K562 (cell line): ENCODE data around the gene RPS2. TPM values are rescaled to one million over a fixed set of nuclear protein-coding genes. Genes with fewer than 3 reads are reported as not detected.

Source experiments
- ATAC-seq: fragments of 200-7000 bp; cut with Tn5 transposase; 3 replicates; pipeline ENCODE4 v1.9.1; 2020; ENCODE audit warnings: moderate library complexity
- BruUV-seq: library from RNA; stranded (reverse); fragments of 400-500 nt; replicated peaks from 2 replicates; lab custom pipeline; 2021; lab: Mats Ljungman, UMichigan
- CTCF ChIA-PET: fragments of 300-600 bp; formaldehyde crosslinking; extraction: SDS; loops from one replicate; lab custom pipeline; 2021; ENCODE audit warnings: low intra/inter-chr PET ratio; lab: Yijun Ruan, JAX
- POLR2A ChIA-PET: fragments of 300-600, 350-650 bp; sonication (Branson Sonifier 250); formaldehyde crosslinking; extraction: SDS; loops from one replicate; lab custom pipeline; 2021; ENCODE audit warnings: antibody characterized with exemption, inconsistent platforms; lab: Yijun Ruan, JAX
- DNase-seq, 4 experiments: peaks; one replicate each; pipeline versions ENCODE4 v3.0.0 to v3.0.0-alpha.2; 2011 to 2018; ENCODE audit warnings: low spot score in 3 of 4, mixed read lengths in 3 of 4; ENCODE audit errors: extremely low read depth in 1 of 4
- FAIRE-seq: peaks from 2 replicates; lab custom pipeline; 2011; peaks lifted over from hg19 to GRCh38; lab: Jason Lieb, UNC
- H2AFZ ChIP-seq: 2 replicates; pipeline ENCODE4 v1.6.0; 2011; ENCODE audit warnings: low read depth, low read length, control low read depth, inconsistent platforms
- H3K27ac ChIP-seq: fragments of 200-600 bp; 3 replicates; pipeline ENCODE4 v1.8.0; 2011; ENCODE audit warnings: low read depth, mild to moderate bottlenecking, control low read depth, inconsistent platforms, low read length, moderate library complexity, mixed read lengths; ENCODE audit errors: extremely low read depth
- H3K27me3 ChIP-seq, 2 experiments: fragments of 300-600 bp in 1 of 2; 2 replicates in 1 of 2; 3 replicates in 1 of 2; pipeline versions ENCODE4 v1.6.0 to v1.8.0; 2011; ENCODE audit warnings: inconsistent platforms in 2 of 2, low read length in 2 of 2, mild to moderate bottlenecking in 1 of 2, mixed read lengths in 1 of 2, moderate library complexity in 1 of 2; ENCODE audit not compliant: control insufficient read depth in 2 of 2, insufficient read depth in 2 of 2
- H3K36me3 ChIP-seq: fragments of 300-600 bp; 3 replicates; pipeline ENCODE4 v1.8.0; 2011; ENCODE audit warnings: mild to moderate bottlenecking, low read length, inconsistent platforms; ENCODE audit not compliant: control insufficient read depth, insufficient read depth
- H3K4me1 ChIP-seq, 2 experiments: fragments of 200-600 bp in 1 of 2; replicated peaks in 1 of 2; 2 replicates in 1 of 2; 3 replicates in 1 of 2; pipeline versions ENCODE4 v1.5.1 to v1.8.0; 2011; ENCODE audit warnings: inconsistent platforms in 2 of 2, low read length in 2 of 2, mild to moderate bottlenecking in 1 of 2, mixed read lengths in 1 of 2, moderate library complexity in 1 of 2; ENCODE audit not compliant: control insufficient read depth in 2 of 2, insufficient read depth in 2 of 2
- H3K4me2 ChIP-seq: 2 replicates; pipeline ENCODE4 v1.6.1; 2011; ENCODE audit warnings: low read length, control low read depth, inconsistent platforms, mixed read lengths; ENCODE audit not compliant: insufficient read depth
- H3K4me3 ChIP-seq: fragments of 200-600 bp; sonication (generic), shearing (Covaris generic); 2 replicates; pipeline ENCODE4 v1.5.1; 2016; ENCODE audit warnings: control low read depth, inconsistent platforms
- H3K79me2 ChIP-seq: fragments of 200-600 bp; 3 replicates; pipeline ENCODE4 v1.8.0; 2011; ENCODE audit warnings: low read length, inconsistent platforms; ENCODE audit not compliant: control insufficient read depth, insufficient read depth
- H3K9ac ChIP-seq, 2 experiments: 2 replicates each; pipeline versions ENCODE4 v1.6.0 to v1.6.1; 2011; ENCODE audit warnings: low read depth in 2 of 2, low read length in 2 of 2, control low read depth in 1 of 2, inconsistent platforms in 1 of 2, mild to moderate bottlenecking in 1 of 2, mixed read lengths in 1 of 2; ENCODE audit not compliant: insufficient read depth in 1 of 2
- H3K9me1 ChIP-seq: one replicate; pipeline ENCODE4 v1.6.0; 2011; ENCODE audit warnings: inconsistent platforms, mild to moderate bottlenecking, low read length, moderate library complexity; ENCODE audit not compliant: control insufficient read depth, insufficient read depth
- H3K9me3 ChIP-seq: replicated peaks from 2 replicates; pipeline ENCODE4 v1.5.1; 2011; ENCODE audit warnings: low read depth, low read length, inconsistent platforms; ENCODE audit not compliant: control insufficient read depth, insufficient read depth
- H4K20me1 ChIP-seq: replicated peaks from 2 replicates; pipeline ENCODE4 v1.6.1; 2011; ENCODE audit warnings: low read length, inconsistent platforms, mixed read lengths; ENCODE audit not compliant: control insufficient read depth, insufficient read depth
- HDGF ChIP-seq: fragments of 450-650 bp; IDR thresholded peaks from 2 replicates; pipeline ENCODE4 v1.6.1; 2016
- KAT7 ChIP-seq: sonication (generic); formaldehyde crosslinking; IDR thresholded peaks from 2 replicates; pipeline ENCODE4 v1.8.0; 2022; ENCODE audit warnings: missing genetic modification reagents, mild to moderate bottlenecking, borderline replicate concordance
- KLF13 ChIP-seq: fragments of 450-650 bp; IDR thresholded peaks from 2 replicates; pipeline ENCODE4 v1.6.1; 2016; ENCODE audit warnings: missing genetic modification characterization, low read depth, mild to moderate bottlenecking, missing compliant biosample characterization, moderate library complexity, borderline replicate concordance
- PRDM10 ChIP-seq: fragments of 450-650 bp; IDR thresholded peaks from 2 replicates; pipeline ENCODE4 v1.6.1; 2018; ENCODE audit not compliant: partially characterized antibody
- ZMIZ1 ChIP-seq, 2 experiments: fragments of 150-350 bp in 1 of 2; IDR thresholded peaks; 2 replicates each; pipeline ENCODE4 v1.6.1; 2012 to 2016; ENCODE audit warnings: low read depth in 2 of 2, low read length in 2 of 2, mild to moderate bottlenecking in 1 of 2, moderate library complexity in 1 of 2
- ZNF717 ChIP-seq: fragments of 250-450 bp; sonication (Bioruptor Pico); IDR thresholded peaks from 2 replicates; pipeline ENCODE4 v1.5.0; 2021
- ZNF830 ChIP-seq: fragments of 250-450 bp; sonication (Bioruptor Pico); IDR thresholded peaks from 2 replicates; pipeline ENCODE4 v1.5.0; 2021; ENCODE audit warnings: mild to moderate bottlenecking
- WGBS: fragments of 100-300 bp; shearing (Covaris generic); methylation state at CpG from one replicate; pipeline ENCODE4 v1.1.6; 2016; ENCODE audit warnings: low coverage, mixed read lengths; ENCODE audit not compliant: insufficient coverage; ENCODE audit errors: missing lambda C conversion rate; 5-methylcytosine and 5-hydroxymethylcytosine counted together
- in situ Hi-C: fragments of 300-500 bp; cut with MboI; formaldehyde crosslinking; loops from 4 replicates; pipeline ENCODE4 v1.15.0; 2018; ENCODE audit warnings: inconsistent platforms, mixed read lengths
- intact Hi-C: fragments of 100-400 bp; cut with micrococcal nuclease; formaldehyde crosslinking; loops from 2 replicates; pipeline ENCODE4 v1.14.2; 2022
- polyA plus RNA-seq, 8 experiments: library from polyadenylated mRNA; depleted of rRNA in 4 of 8; stranded (reverse) in 5 of 8; unstranded in 3 of 8; fragments of >200 nt; fragmentation: Nextera tagmentation in 2 of 8; fragmentation: Illumina TruSeq in 1 of 8; extraction: Ambion mirVana in 2 of 8; extraction: Trizol in 1 of 8; gene quantifications; 2 replicates each; pipeline versions ENCODE4 v1.2.1 to v1.2.3, GENCODE V29; 2011 to 2014; ENCODE audit warnings: inconsistent platforms in 1 of 8, missing spikeins in 1 of 8
- total RNA-seq, 7 experiments: library from RNA; depleted of rRNA in 6 of 7; stranded (reverse); fragments of >200 nt in 6 of 7; fragmentation: Illumina TruSeq in 2 of 7; extraction: Trizol in 2 of 7; gene quantifications; 2 replicates each; pipeline versions ENCODE4 v1.2.1 to v1.2.3, GENCODE V29; 2011 to 2021; ENCODE audit warnings: low replicate concordance in 1 of 7
- TF ChIP-seq, protein P1 (sequence below): conservative IDR thresholded peaks from 2 replicates; pipeline ENCODE4 v1.6.1; 2011; ENCODE audit warnings: low read depth, mild to moderate bottlenecking, low read length; ENCODE audit not compliant: control insufficient read depth
- TF ChIP-seq, protein P2 (sequence below): fragments of 200-800 bp; sonication (Bioruptor generic); IDR thresholded peaks from 2 replicates; pipeline ENCODE4 v1.6.1; 2017; ENCODE audit warnings: missing genetic modification characterization, missing compliant biosample characterization

RPS2 gene
- total and polyA plus RNA-seq, 9 of the 15 experiments (the other 6 are each of a cell fraction or from before 2014, with no cell fraction given) = 834 to 4,794 (median 3,793) TPM

DNA sequence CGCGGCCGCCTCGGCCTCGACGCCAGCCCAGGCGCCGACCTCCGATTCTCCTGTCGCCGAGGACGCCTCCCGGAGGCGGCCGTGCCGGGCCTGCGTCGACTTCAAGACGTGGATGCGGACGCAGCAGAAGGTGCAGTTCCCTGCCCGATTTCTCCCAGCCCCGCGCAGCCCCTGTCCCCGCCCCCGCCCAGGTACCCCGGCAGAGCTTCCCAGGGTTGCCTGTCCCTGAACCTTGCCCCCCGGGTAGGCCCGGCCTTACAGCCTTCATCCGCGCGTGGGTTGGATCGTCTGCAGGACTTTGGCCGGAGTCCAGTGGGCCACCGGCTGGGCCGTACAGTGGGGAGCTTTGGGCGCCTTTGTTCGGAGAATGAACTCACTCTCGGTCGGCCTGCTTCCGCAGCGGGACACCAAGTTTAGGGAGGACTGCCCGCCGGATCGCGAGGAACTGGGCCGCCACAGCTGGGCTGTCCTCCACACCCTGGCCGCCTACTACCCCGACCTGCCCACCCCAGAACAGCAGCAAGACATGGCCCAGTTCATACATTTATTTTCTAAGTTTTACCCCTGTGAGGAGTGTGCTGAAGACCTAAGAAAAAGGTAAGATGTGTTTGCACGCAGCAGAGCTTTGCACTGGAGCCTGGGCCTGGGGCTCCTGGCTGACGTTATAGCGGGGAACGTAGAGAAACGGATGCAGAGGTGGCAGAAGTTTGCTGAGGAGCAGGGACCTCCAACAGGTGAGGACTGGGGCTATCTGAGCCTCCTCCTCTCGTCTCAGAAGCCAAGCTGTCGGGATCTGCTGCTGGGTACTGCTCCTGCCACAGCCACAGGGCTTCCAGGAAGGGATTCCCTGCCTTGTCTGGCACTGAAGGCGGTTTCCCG, 20.0 kb upstream of the RPS2 start:
- Histone ChIP-seq H3K9me3 (no peaks in the 10 kb centered on the region), H3K27me3 (no peaks in the 10 kb centered on the region), H3K79me2 (peaks cover 16% of the 10 kb centered on the region), H3K4me3 (peak overlapping the region; percentile 70), H4K20me1 (no peaks in the 10 kb centered on the region), H2AFZ (peak overlapping the region; percentile 82), H3K9me1 (no peaks in the 10 kb centered on the region), H3K27ac (peak overlapping the region; percentile 73), H3K4me1 (peaks cover 6 to 73% of the 10 kb centered on the region in 2 experiments; a peak in 4 of 5 replicates), H3K9ac (peak overlapping the region; percentile 67 to 98), H3K4me2 (peak overlapping the region; percentile 82), H3K36me3 (peaks cover 24% of the 10 kb centered on the region; the same call in 1 of the 3 replicates)
- WGBS = 2% methylated on average over 47 of the region's 58 CpGs
- DNase-seq (peak; percentile 46 to 72 (median 64)), FAIRE-seq (peak; percentile 65), ATAC-seq (peak; percentile 25)
- TSS peak; percentile 68 for BruUV-seq
- CTCF ChIA-PET = interaction anchor here (0.7 kb wide), 1 partner anchor 197 kb away, joined by 3 read pairs; no protein-coding TSS in a partner anchor
- POLR2A ChIA-PET = interaction anchor here (0.6 to 10.2 kb wide), 8 partner anchors 8 to 32 kb away, joined by 3 to 103 read pairs (median 4); partner anchors contain the start of genes RNF151, RPS2 and TBL3
- intact Hi-C loops (no loop called here), in situ Hi-C loops (no loop called here)
- TF ChIP-seq HDGF (no peak), KLF13 (tag) (no peak), ZNF830 (CRISPR knock-in tag) (no peak), PRDM10 (no peak), ZNF717 (no peak), KAT7 (CRISPR knock-in tag) (no peak), ZMIZ1 (IDR thresholded peaks at IDR 0.05; ENCODE audit: low read depth in 2 of 2, low read length in 2 of 2) (no peak)
- TF ChIP-seq, protein P1, sequence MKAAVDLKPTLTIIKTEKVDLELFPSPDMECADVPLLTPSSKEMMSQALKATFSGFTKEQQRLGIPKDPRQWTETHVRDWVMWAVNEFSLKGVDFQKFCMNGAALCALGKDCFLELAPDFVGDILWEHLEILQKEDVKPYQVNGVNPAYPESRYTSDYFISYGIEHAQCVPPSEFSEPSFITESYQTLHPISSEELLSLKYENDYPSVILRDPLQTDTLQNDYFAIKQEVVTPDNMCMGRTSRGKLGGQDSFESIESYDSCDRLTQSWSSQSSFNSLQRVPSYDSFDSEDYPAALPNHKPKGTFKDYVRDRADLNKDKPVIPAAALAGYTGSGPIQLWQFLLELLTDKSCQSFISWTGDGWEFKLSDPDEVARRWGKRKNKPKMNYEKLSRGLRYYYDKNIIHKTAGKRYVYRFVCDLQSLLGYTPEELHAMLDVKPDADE = no peak; the same call in 1 of the 2 replicates
- TF ChIP-seq, protein P2, sequence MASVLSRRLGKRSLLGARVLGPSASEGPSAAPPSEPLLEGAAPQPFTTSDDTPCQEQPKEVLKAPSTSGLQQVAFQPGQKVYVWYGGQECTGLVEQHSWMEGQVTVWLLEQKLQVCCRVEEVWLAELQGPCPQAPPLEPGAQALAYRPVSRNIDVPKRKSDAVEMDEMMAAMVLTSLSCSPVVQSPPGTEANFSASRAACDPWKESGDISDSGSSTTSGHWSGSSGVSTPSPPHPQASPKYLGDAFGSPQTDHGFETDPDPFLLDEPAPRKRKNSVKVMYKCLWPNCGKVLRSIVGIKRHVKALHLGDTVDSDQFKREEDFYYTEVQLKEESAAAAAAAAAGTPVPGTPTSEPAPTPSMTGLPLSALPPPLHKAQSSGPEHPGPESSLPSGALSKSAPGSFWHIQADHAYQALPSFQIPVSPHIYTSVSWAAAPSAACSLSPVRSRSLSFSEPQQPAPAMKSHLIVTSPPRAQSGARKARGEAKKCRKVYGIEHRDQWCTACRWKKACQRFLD (CRISPR knock-in tag) = no peak
